ENCODE results near the gene SVBP. TPM values are rescaled to one million over a fixed set of nuclear protein-coding genes. Genes with fewer than 3 reads are reported as not detected.

SVBP gene
- total RNA-seq, 2 donors from 2014 or later: 10.2 to 20.9 TPM

GRCh38 chr1:42765832-42766740 is 51.1 kb downstream of the SVBP start:
- no peaks in the 10 kb centered on the region for H3K27me3 ChIP-seq (replicated peaks; ENCODE audit: insufficient read depth)
- H3K36me3 ChIP-seq: no peaks in the 10 kb centered on the region
- H3K4me3 ChIP-seq: peak overlapping the region; percentile 93
- H3K9me3 ChIP-seq: no peaks in the 10 kb centered on the region
- H3K27ac ChIP-seq: peak overlapping the region; percentile 81 to 87
- no peak for ATAC-seq (ENCODE audit: insufficient number of reproducible peaks, low FRiP score, low read depth)
- H3K4me1 ChIP-seq (ENCODE audit: control insufficient read depth in 1 of 2, low read depth in 2 of 2): peaks cover 12 to 42% of the 10 kb centered on the region in 2 donors
- no peak for DNase-seq (ENCODE audit: low spot score)
- TF ChIP-seq, protein P1, sequence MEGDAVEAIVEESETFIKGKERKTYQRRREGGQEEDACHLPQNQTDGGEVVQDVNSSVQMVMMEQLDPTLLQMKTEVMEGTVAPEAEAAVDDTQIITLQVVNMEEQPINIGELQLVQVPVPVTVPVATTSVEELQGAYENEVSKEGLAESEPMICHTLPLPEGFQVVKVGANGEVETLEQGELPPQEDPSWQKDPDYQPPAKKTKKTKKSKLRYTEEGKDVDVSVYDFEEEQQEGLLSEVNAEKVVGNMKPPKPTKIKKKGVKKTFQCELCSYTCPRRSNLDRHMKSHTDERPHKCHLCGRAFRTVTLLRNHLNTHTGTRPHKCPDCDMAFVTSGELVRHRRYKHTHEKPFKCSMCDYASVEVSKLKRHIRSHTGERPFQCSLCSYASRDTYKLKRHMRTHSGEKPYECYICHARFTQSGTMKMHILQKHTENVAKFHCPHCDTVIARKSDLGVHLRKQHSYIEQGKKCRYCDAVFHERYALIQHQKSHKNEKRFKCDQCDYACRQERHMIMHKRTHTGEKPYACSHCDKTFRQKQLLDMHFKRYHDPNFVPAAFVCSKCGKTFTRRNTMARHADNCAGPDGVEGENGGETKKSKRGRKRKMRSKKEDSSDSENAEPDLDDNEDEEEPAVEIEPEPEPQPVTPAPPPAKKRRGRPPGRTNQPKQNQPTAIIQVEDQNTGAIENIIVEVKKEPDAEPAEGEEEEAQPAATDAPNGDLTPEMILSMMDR (IDR thresholded peaks at IDR 0.05): peak; percentile 52

DNA sequence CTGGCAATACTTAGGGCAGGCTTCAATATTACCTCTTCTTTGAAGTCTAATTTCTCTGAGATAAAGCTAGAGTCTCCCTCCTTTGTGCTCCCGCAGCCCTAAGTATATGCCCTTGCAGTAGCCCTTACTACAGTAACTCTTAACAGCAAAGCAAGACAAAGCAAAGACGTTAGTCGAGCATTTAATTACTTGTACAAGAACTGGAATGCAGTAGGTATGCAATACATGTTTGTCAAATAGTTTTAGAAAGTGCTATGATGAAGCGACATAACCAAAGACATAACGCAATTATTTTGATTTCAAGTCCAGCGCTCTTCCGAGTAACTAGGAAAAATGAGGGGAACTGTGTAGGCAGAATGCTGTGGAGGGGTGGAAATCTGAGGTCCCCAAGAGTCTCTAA is 51.9 kb downstream of the SVBP start:
- Histone ChIP-seq H3K4me3 (peak overlapping the region; percentile 93), H3K9me3 (no peaks in the 10 kb centered on the region), H3K27me3 (replicated peaks; ENCODE audit: insufficient read depth) (no peaks in the 10 kb centered on the region), H3K36me3 (no peaks in the 10 kb centered on the region), H3K27ac (peak overlapping the region in 1 of 2 donors; percentile 87), H3K4me1 (ENCODE audit: control insufficient read depth in 1 of 2, low read depth in 2 of 2) (peaks cover 12 to 36% of the 10 kb centered on the region in 2 donors)
- ATAC-seq (ENCODE audit: insufficient number of reproducible peaks, low FRiP score, low read depth) (no peak), DNase-seq (ENCODE audit: low spot score) (no peak)
- TF ChIP-seq, protein P1 (IDR thresholded peaks at IDR 0.05): no peak

- ATAC-seq (ENCODE audit: insufficient number of reproducible peaks, low FRiP score, low read depth): no peak
- no peak overlapping the region for H3K27ac ChIP-seq
Measured at GRCh38 chr1:42762269-42762668, 54.9 kb downstream of the SVBP start.

GRCh38 chr1:42761567-42761966 is 55.6 kb downstream of the SVBP start:
- H3K27me3 ChIP-seq (replicated peaks; ENCODE audit: insufficient read depth): no peaks in the 10 kb centered on the region
- peaks cover 18% of the 10 kb centered on the region for H3K36me3 ChIP-seq
- H3K4me1 ChIP-seq (ENCODE audit: control insufficient read depth in 1 of 2, low read depth in 2 of 2): peaks cover 4 to 22% of the 10 kb centered on the region in 2 donors
- H3K4me3 ChIP-seq: no peak overlapping the region
- H3K27ac ChIP-seq: no peak overlapping the region
- H3K9me3 ChIP-seq: no peaks in the 10 kb centered on the region
- TF ChIP-seq, protein P1 (IDR thresholded peaks at IDR 0.05): no peak
- no peak for ATAC-seq (ENCODE audit: insufficient number of reproducible peaks, low FRiP score, low read depth)
- DNase-seq (ENCODE audit: low spot score): no peak

More at GRCh38 chr1:42762269-42762668, 54.9 kb downstream of the SVBP start:
- peaks cover 16% of the 10 kb centered on the region for H3K36me3 ChIP-seq
- DNase-seq (ENCODE audit: low spot score): no peak
- no peaks in the 10 kb centered on the region for H3K27me3 ChIP-seq (replicated peaks; ENCODE audit: insufficient read depth)
- no peaks in the 10 kb centered on the region for H3K9me3 ChIP-seq
- no peak overlapping the region for H3K4me3 ChIP-seq
- H3K4me1 ChIP-seq (ENCODE audit: control insufficient read depth in 1 of 2, low read depth in 2 of 2): peaks cover 4 to 22% of the 10 kb centered on the region in 2 donors
- TF ChIP-seq, protein P1 (IDR thresholded peaks at IDR 0.05): no peak

GRCh38 chr1:42759114-42759513 is 58.1 kb downstream of the SVBP start:
- Histone ChIP-seq H3K27me3 (replicated peaks; ENCODE audit: insufficient read depth) (no peaks in the 10 kb centered on the region), H3K36me3 (peaks cover 41% of the 10 kb centered on the region), H3K9me3 (no peaks in the 10 kb centered on the region), H3K4me1 (ENCODE audit: control insufficient read depth in 1 of 2, low read depth in 2 of 2) (peaks cover under 1 to 8% of the 10 kb centered on the region in 2 donors), H3K27ac (no peak overlapping the region), H3K4me3 (no peak overlapping the region)
- TF ChIP-seq, protein P1 (IDR thresholded peaks at IDR 0.05): no peak
- DNase-seq (ENCODE audit: low spot score) (no peak), ATAC-seq (ENCODE audit: insufficient number of reproducible peaks, low FRiP score, low read depth) (no peak)

All from thoracic aorta (tissue), 2 donors.